Fibroblast of lung (primary cell): Measurements from ENCODE around the gene ITGA8.

Source experiments
- EZH2 ChIP-seq: IDR thresholded peaks from 2 replicates; pipeline ENCODE4 v1.5.1; 2012; ENCODE audit warnings: low read length, control low read depth, mild to moderate bottlenecking; ENCODE audit errors: missing control alignments
- TF ChIP-seq, protein P1 (sequence below), 2 donors: IDR thresholded peaks in 1 of 2; conservative IDR thresholded peaks in 1 of 2; 1 replicate in 1 of 2; 2 replicates in 1 of 2; pipeline ENCODE4 v1.5.1; 2011 to 2012; ENCODE audit warnings: low read length in 2 of 2, control low read depth in 1 of 2, inconsistent platforms in 1 of 2, low read depth in 1 of 2, mild to moderate bottlenecking in 1 of 2

DNA sequence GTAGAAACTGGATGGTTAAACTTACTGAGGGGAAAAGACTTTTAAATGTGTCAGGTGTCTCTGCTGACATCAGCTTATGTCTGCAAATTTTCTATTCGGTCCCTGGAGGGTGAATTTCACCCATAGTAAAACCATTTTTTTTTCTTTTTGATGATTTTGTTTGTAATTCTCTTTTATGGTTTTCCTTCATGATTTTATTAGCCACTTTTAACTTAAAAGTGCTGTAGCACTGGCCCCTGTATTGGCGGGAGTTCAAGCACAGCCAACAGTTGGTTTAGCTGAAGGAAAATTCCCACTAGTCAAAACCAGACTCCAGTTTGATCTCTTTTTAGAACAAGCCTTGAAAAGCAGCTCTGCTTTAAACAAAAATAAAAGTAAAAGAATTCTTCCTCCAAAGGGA lies 5.0 kb upstream of the ITGA8 start:
- TF ChIP-seq, protein P1, sequence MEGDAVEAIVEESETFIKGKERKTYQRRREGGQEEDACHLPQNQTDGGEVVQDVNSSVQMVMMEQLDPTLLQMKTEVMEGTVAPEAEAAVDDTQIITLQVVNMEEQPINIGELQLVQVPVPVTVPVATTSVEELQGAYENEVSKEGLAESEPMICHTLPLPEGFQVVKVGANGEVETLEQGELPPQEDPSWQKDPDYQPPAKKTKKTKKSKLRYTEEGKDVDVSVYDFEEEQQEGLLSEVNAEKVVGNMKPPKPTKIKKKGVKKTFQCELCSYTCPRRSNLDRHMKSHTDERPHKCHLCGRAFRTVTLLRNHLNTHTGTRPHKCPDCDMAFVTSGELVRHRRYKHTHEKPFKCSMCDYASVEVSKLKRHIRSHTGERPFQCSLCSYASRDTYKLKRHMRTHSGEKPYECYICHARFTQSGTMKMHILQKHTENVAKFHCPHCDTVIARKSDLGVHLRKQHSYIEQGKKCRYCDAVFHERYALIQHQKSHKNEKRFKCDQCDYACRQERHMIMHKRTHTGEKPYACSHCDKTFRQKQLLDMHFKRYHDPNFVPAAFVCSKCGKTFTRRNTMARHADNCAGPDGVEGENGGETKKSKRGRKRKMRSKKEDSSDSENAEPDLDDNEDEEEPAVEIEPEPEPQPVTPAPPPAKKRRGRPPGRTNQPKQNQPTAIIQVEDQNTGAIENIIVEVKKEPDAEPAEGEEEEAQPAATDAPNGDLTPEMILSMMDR (conservative IDR thresholded peaks at IDR 0.05 in 1 of 2, IDR thresholded peaks at IDR 0.05 in 1 of 2; ENCODE audit: low read depth in 1 of 2, low read length in 2 of 2), result no peak
- TF ChIP-seq EZH2, result no peak
